Activated CD8-positive, alpha-beta memory T cell treated with anti-CD3 and anti-CD28 coated beads for 48 hours (primary cell): Measurements from ENCODE around the gene PSMG3.

Source experiments
- DNase-seq, 3 experiments: peaks; one replicate each; pipeline ENCODE4 v3.0.0-alpha.2; 2020; ENCODE audit warnings: low read depth in 2 of 3, low spot score in 2 of 3

PSMG3 gene

DNA sequence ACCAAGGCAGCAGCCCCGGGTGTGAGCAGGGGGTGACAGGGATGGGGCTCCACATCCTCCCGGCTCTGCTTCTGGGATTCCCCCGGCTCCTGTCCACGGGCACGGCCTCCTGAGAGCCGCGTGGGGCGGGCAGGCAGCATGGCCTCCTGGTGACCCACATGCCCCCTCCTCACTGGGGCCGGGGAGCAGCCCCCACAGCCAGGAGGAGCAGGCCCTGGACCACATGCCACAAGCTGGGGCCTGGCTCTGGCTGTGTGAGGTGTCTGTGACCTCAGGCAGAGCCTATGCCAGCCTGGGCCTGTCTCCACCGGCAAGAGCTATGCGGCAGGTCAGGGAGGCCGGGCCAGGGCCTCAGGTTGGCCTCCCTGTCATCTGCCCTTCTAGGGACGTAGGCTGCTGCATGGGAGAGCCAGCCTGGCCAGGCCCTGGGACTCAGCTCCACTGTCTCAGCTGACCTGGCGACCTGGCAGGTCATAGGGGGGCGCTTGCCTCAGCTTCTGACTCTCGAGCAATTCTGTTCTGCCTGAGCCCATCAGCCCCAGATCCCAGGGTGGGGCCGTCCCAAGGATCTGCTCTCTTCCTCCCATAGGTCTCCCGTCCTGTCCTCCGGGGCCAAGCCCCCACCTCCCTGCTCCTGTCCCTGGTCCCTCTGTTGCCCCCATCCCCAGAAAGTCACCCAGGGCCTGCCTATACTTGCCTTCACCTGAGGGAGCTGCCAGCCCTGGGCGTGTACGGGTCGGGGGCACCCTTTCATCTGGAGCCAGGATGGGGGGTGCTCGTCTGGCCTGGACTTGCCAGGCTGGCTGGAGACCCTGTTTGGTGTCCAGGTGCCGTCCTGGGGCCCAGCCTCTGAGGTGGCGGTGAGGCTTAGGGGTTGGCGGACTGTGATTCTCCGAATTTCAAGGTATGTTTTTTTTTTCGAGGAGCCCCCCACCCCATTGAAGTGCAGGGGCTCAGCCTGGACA lies 9.9 kb downstream of the PSMG3 start:
- no peak for DNase-seq

DNA sequence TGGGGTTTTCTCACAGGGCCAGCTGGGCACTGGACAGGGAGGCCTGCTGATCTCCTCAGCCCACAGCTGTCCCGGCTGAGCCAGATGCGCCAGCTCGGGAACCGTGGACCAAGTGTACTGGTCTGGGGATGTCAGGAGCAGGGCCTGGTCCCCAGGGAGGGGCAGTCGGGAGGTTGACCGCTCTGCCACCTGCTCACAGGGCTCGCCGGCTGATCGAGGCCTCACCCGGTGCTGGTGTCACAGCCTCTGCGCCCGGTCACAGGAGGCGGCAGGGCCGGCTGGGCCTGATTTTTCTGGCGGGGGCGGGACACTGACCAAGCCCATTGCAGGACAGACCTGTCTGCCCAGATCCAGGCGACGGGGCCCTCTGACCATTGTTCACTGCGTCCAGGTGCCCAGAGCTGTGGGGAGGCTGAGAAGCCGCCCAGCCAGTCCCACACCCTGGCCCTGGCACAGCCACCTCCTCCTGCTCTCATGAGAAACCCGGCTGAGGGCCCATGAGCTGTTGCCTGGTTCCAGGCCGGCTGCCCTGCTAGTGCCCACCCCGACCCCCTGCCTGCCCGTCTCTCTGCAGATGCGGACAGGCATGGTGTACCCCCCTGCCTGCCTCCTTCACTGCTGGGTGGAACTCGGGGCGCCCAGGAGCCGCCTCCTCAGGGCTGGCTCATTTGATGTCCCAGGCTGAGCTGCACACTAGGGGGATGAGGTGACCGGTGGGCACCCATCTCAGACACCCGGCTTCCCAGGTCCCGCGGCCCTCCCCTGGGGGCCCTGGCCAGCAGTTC lies 10.8 kb downstream of the PSMG3 start:
- no peak for DNase-seq

DNA sequence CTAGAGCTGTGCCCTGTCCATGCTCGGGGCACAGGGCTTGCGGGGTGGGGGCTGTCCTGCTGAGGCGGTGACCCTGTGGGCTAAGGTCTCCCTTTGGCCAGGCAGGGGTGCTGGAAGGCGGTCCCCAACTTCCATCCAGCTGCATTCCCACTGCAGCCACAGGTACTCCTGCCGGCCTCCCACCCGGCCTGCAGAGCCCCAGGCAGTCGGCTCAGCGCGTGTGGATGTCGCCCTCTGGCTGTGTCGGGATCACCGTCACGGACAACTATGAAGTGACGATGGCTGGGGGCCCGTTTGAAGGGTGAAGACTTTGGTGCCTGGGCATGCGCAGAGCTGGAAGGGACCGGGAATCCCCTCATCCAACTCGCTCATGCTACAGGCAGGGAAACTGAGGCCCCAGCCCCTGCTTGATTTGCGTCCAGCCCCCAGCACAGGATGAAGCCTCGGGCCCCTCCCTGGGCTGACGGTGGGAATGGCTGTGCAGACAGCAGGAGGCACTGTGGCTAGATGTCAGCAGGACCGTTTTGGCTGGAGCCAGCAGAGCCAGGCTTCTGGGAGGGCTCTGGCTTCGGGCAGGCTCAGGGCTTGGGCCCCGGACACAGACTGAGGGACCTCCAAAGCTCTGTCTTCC lies 11.5 kb downstream of the PSMG3 start:
- no peak for DNase-seq

DNA sequence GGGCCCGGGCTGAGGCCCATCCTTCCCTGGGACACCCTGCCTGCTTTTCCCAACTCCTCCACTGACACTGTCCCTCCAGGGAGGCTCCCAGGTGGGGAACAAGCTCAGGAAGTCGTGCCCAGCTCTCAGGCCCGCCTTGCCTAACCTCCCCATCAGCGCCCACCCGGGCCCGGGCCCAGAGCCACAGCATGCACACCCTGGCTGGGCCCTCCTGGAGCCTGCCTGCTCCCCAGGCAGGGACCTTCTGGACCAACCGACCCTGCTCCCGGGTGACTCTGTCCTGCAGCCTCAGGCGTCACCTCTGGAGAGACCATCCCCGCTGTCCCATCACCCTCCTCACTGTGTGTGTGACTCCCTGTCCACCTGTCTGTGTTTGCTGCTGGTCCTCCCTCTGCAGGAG lies 12.1 kb downstream of the PSMG3 start:
- DNase-seq: no peak

DNA sequence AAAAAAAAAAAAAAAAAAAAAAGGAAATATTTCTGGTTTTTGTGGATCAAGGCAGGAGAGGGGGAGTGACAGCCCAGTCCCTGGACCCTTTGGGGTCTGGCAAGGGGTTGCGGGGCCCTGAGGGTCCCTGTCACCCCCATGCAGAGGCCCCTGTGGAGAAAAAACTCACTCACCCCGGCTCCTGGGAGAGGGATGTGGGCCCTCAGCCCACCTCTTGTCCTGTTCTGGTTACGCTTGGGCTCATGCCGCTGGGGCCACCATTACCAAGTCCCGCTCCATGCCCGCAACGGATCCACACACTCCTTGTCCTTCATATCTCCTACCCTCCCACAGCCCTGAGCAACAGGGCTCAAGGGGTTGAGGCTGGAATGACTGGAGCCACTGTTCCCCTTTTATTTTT lies 12.8 kb downstream of the PSMG3 start:
- DNase-seq: no peak

DNA sequence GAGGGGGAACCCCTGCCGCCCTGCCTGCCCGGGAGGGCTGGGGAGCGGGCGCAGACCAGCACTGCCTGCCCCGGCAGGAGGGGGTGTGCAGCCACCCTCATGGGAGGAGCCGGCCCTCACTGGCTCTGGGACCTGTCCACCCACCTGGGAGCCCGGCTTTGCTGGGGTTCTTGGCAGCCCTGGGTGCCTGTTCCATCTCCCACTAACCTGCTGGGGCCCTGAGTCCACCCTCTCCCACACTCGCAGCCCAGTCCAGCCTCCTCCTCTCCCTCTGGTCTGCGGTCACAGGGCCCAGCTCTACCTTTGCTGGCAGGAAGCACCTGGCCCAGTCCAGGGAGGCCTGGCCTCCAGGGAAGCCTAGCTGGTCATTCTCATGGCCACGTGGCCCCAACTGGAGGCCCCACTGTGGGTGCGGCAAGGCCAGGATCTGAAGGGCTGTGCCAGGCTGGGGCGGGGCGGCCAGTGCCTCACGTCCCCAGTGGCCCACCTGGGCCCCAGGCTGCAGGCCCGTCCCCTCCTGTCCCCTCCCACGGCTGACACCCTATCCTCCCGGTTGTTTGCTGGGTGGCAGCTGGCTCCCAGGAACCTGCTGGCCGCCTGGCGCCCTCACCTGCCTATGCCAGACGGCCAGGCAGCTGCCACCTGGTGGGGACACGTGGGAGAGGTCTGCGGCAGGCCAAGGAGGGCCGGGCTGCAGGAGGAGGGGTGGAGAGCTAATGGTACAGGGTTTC lies 13.9 kb downstream of the PSMG3 start, which contains the start of gene TMEM184A:
TMEM184A (minus strand) TSS at position 393 of the 731 bp plus-strand sequence. CDS start 721 bp downstream, outside the sequence.
- no peak for DNase-seq

DNA sequence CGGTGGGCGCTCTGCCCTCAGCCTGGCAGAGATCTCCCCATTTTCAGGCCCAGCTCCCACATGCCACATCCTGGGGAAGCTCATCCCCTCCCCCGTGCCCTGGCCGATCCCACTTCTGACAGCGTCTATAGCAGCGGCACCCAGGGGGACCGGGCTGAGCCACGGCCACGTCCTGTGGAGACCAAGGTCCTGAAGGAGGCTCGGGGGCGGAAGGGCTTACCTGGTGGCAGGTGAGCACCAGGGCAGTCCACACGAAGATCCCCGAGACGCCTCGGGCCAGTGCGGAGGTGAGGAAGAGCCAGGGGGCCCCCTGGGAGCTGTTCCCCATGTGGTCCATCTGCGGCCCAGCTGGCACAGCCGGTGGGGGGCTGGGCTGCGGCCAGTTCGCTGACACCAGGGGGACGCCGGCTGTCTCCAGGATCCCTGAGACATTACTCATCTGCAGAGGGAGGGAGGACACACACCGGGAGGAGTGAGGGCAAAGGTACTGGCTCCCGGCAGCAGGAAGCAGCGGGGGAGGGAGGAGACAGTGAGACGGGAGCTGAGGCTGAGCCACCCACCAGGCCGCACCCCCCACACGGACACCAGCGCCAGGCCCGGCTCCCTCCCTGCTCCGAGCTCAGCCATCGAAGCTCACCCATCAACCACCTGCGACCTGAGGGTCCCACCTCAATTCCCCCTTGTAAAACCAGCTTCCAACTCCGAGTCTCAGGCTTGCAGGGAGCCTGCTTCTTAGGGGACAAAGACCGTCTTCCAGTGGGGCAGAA lies 14.6 kb downstream of the PSMG3 start:
- DNase-seq: no peak

DNA sequence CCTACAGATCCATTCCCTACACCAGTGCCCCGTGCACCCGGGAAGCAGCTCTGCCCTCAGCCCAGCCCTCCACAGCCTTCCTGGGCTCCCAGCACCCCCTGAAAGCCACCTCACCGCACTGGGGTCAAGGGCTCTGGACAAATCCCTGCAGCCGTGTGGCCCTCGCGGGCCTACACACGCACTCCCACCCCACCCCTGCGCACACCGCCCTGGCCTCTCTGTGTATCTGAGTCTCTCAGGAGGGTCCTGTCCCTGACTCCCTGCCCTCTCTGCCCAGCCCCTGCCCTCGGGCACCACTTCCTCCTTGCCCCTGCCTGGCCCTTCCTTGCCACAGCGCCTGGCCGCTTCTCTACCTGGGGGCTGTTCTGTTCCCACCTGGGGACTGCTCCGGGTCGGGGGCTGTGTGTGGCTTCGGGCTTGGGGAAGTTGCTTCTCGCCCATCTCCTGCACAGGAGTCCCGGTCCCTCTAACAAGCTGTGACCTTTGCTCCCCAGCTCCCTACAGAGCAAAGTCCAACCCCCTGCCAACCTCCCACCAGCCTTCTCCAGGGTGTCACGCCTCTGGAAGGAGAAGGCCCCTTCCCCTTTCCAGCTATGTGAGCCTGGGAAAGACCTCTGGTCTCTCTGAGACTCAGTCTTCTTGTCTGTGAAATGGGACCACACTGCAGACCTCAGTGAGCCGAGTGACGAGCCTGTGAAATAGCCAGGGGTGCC lies 15.3 kb downstream of the PSMG3 start:
- no peak for DNase-seq

DNA sequence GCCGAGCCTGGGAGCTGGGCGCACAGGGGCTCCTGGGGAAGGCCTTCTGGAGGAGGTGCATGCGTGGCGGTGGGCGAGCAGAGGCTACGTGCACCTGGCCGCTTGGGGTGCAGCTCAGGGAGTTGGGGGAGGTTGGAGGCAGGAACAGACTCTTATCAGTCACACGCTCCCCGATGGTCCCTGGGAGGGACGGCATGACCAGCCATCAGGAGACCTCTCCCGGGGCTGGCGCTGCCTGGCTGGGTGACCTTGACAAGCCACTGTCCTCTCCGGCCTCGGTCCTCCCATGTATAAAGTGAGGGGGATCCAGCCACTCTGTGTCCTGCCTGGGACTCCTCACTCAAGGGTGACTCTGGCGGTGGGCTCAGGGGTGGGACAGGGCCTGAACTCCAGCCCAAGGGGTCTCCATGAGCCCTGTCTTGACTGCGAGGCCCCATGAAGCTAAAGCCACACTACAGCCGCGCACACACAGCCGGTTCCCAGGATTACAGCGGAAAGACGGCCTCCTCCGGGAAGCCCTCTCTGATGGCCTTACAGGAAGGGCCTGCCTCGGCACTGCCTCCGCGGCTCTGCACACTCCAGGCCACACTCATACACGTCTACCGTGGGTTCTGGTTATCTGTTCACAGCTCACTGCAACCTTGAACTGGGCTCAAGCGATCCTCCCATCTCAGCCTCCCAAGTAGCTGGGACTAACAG lies 16.2 kb downstream of the PSMG3 start:
- no peak for DNase-seq

DNA sequence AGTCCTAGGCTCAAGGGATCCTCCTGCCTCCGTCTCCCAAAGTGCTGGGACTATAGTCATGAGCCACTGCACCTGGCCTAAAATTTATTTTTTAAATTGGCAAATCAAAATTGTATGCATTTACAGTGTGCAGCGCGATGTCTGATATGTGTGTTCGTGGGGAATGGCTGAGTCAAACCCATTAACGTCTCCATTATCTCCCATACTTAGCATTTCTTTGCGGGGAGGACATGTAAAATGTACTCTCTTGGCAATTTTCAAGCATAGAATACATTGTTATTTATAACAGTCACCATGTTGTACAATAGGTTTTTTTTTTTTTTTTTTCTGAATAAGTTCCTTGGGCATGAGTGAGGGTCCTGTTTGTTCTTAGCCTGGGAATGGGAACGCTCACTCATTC lies 17.6 kb downstream of the PSMG3 start:
- no peak for DNase-seq

DNA sequence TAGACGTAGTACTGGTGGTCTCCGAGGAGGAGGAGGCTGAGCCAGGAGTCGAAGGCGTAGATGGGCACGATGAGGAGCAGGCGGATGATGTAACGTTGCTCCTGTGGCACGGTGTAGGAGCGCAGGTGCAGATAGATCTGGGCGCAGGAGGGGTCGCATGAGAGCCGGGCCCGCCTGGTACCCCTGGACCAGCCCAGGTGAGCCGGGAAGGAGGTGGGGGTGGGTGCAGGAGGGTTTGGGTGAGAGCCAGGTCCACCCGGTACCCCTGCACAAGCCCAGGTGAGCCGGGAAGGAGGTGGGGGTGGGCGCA lies 19.0 kb downstream of the PSMG3 start:
- no peak for DNase-seq

DNA sequence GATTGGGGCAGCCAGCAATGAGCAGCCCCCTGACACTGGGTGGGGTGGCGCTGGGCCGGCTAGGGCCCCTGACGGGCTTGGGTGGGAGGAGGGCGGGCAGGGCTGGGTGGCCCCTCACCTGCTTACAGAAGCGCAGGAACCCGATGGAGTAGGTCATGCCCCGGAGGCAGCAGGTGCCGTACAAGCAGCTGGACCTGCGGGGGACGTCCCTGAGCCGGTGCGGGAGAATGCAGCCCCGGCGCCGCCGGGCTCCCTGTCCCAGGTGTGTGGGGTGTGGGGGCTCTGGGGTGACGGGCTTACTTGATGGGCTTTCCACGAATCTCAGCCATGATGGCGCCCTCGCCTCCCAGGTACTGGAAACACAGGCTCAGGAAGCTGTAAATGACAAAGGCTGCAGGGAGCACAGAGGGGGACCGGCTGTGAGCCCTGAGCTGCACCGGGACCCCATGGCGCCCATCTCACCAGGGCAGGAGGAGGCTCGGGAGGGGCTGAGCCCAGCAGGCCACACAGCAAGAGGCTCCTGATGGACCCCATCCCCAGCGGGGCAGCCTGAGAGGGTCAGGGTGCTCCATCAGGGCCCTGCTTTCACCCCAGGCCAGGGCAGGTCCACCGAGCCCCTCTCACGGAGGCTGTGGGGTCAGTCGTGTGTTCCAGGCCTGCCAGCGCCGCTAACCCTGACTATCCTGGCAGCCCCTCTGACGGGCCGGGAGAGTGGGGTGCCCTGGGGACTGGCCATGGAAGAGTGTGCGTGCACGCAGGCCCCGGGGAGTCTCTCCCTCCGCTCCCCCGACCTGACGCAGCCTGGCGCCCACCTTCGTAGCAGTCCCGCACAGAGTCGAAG lies 19.6 kb downstream of the PSMG3 start:
- no peak for DNase-seq

DNA sequence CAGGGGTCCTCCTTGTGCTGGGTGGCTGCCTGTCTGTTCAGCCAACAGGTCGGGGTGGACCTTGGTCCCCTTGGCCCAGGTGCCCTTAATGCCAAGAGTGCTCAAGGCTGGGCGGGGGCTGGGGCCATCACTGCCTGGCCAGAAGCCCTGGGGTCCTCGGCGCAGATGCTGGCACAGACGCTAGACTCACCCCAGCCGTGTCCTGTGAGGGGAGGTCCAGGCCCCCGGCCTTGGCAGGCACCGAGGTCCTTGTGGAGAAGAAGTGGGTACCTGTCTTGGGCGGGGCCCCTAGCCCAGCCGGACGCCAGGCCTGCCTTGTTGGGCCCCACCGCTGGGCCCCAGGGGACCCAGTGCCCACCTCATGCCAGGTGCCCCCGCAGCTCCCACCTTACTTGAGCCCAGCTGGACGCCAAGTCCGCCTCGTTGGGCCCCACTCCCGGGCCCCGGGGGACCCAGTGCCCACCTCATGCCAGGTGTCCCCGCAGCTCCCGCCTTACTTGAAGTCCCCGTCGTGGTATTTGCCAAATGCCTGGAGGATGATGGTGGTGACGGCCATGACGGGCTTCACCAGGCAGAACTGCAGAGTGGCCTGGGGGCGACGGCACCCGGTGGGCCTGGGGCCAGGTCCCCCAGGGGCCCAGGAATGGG lies 20.4 kb downstream of the PSMG3 start:
- DNase-seq: no peak

DNA sequence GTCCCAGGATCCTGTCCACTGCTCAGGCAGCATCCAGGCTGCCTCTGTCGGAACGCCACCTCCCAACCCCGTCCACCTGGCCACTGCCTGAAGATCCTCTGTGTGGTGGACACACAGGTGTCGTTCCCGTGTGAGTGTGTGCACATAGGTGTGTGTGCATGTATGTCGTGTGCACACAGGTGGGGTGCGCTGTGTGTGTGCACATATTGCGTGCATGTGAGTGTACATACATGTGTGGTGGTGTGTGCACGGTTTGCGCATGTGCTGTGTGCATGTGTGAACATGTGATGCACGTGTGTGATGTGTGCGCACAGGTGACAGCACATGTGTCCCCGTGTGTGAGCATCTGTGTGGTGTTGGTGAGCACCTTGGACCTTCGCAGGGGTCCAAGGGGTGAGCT lies 20.9 kb downstream of the PSMG3 start:
- DNase-seq: no peak

DNA sequence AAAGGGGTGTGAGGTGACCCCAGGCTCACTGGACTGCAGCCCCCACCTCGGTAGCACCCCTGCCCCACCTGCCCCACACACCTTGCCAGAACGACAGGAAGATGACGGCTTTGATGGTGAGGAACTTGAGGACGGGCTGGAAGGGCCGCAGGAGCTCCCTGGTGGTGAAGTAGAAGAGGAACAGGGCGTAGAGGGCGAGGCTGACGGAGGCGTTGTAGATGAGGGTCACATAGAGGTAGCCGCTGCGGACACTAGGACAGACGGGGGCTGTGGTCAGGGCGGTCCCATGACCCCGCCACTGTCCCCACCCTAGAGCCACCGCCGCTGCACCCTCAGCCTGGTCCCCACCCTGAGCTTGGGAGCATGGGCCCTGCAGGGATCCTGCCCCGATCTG lies 21.4 kb downstream of the PSMG3 start:
- DNase-seq: no peak

DNA sequence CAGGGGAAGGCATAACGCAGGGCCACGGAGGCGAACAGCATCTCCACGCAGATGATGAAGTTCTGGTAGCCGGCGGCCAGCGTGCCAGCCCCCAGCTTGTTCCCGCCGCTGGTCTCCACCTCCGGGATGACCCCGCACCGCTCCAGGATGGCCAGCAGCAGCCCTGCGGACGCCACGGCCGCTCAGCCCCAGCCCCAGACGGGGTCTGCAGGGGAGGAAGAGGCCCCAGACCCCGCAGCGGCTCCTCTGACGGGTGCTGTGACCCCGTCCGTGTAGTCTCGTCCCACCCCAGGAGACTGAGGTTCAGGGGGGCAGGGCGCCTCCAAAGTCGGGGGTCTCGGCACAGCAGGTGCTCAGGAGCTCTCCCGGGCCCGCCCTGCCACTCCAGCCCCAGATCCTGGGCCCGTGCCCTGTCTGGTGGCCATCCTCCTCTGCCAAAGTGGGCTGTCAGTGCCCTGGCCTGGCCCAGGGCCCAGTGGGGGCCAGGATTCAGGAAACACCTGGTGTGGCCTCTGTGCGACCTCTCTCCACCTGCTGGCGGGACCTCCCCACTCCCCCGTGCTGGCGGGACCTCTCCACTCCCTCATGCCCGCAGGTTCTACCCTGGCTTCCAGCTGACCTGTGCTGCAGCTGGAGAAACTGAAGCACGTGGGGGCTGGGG lies 21.9 kb downstream of the PSMG3 start:
- DNase-seq: no peak
